T-helper 1 cell treated with Interleukin-12 subunit alpha and Interleukin-12 subunit beta and Interleukin-4 antibody, amounts not matched to agents 30 μg/mL and 1 μg/mL, for 36 hours (primary cell): ENCODE results near the gene GDPGP1.
"Not testable (repeated sequence)": the region's sequence is repeated elsewhere in the genome, so short reads cannot be mapped to it uniquely, and the experiment has no call there.

Source experiments
- H3K27ac Mint-ChIP-seq: one replicate; pipeline ENCODE4 v1.8.0; 2021; ENCODE audit warnings: mild to moderate bottlenecking, mixed read lengths
- H3K27me3 Mint-ChIP-seq: one replicate; pipeline ENCODE4 v1.8.0; 2021; ENCODE audit warnings: low read depth, mixed read lengths
- H3K36me3 Mint-ChIP-seq: one replicate; pipeline ENCODE4 v1.8.0; 2021; ENCODE audit warnings: low read depth, mixed read lengths
- H3K4me1 Mint-ChIP-seq: one replicate; pipeline ENCODE4 v1.8.0; 2021; ENCODE audit warnings: low read depth, mixed read lengths
- H3K4me3 Mint-ChIP-seq: one replicate; pipeline ENCODE4 v1.8.0; 2021; ENCODE audit warnings: mild to moderate bottlenecking, moderate library complexity, mixed read lengths
- H3K9me3 Mint-ChIP-seq: one replicate; pipeline ENCODE4 v1.8.0; 2021; ENCODE audit warnings: mixed read lengths

Gene GDPGP1

DNA sequence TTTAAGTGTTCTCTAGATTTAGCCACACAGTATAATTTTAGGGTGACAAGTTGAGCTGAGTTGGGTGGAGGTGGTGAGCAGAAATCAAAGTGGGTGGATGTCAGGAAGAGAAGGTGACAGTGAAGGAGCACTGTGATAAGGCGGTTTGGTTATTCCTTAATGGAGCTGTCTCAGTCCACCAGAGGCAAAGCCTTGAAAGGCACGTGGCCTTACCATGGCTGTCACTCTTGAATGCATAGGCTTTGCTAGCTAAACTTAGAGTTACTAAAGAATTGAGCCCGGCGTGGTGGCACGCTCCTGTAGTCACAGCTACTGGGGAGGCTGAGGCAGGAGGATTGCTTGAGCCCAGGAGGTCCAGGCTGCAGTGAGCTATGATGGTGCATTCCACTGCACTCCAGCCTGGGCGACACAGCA, 14.8 kb downstream of the GDPGP1 start:
- H3K27ac Mint-ChIP-seq: peak overlapping the region; percentile 8
- no peaks in the 10 kb centered on the region for H3K36me3 Mint-ChIP-seq
- H3K4me3 Mint-ChIP-seq: peak overlapping the region; percentile 32
- no peaks in the 10 kb centered on the region for H3K9me3 Mint-ChIP-seq
- peaks cover 14% of the 10 kb centered on the region for H3K4me1 Mint-ChIP-seq
- peaks cover 8% of the 10 kb centered on the region for H3K27me3 Mint-ChIP-seq

DNA sequence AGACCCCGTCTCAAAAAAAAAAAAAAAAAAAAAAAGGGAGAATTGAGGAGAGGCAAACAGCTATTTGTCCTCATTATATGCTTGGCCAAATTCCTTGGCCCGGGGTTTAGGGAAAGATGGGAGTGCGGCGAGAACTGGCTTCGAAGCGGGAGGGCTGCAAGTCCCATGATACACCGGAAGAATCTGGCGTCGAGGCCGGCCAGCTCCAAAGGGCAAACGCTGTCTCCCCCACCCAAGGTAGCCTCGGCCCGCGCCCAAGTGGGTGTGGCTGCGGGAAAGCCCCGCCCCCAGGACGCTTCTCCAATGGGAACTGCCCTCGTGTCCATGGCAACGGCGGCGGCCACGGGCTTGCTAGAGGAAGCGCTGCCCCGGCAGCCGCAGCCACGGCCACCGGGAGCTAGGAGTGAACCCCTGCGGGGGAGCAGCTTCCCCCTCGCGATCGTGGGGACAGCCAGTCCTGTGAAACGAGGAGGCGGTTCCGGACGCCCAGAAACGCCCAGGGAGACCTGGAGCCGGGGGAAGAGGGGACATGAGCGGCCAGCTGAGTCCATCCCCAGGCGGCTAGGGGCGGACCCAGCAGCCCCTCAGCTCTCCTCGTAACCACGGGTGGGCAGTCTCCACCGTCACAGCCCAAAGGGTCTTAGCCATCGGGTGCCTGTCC, 15.3 kb downstream of the GDPGP1 start, which contains the start of gene TTLL13:
Gene TTLL13 (plus strand): TSS at position 354 of the 661 bp plus-strand sequence. CDS start 1,075 bp downstream, outside the sequence.
- H3K36me3 Mint-ChIP-seq: no peaks in the 10 kb centered on the region
- H3K27ac Mint-ChIP-seq: peak within 1 kb of the TSS; percentile 31
- H3K4me3 Mint-ChIP-seq: peak within 1 kb of the TSS; percentile 71
- H3K9me3 Mint-ChIP-seq: no peaks in the 10 kb centered on the region
- H3K27me3 Mint-ChIP-seq: peaks cover 8% of the 10 kb centered on the region
- peaks cover 14% of the 10 kb centered on the region for H3K4me1 Mint-ChIP-seq

DNA sequence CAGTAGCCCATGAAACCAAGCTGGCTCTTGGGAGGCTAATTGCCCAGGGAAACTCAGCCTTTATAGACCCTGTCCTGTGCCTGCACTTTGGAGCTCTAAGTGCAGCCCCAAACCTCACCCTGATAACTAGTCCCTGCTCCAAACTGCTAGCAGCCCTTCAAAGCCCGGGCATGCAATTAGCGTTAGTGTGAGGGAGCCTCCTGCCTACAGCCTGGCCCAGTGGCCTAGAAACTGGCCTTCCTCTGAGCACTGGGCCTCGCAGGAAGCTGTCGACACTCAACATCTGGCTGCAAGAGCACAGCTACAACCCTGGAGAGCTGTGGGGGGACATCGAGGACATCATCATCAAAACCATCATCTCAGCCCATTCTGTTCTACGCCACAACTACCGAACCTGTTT, 23.8 kb downstream of the GDPGP1 start:
- H3K27ac Mint-ChIP-seq: no peak overlapping the region
- no peaks in the 10 kb centered on the region for H3K9me3 Mint-ChIP-seq
- H3K27me3 Mint-ChIP-seq: no peaks in the 10 kb centered on the region
- H3K36me3 Mint-ChIP-seq: no peaks in the 10 kb centered on the region
- H3K4me1 Mint-ChIP-seq: peaks cover 6% of the 10 kb centered on the region
- H3K4me3 Mint-ChIP-seq: no peak overlapping the region

DNA sequence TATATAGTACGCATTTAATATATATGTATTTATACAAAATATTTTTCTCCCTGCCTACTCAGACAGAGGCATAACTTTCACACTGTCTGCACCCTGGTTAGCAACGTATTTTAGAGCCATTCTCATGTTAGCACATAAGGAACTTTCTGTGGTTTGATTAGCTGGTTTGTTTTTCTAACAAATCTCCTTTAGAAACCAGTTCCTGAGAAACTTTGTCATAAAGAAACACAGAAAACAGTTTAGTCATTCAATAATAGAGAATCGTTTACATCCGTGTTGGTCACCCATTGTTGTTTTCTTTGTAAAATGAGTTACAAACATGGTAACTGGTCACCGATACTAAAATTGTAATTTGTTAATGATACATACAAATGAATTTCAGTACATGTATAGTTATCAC, 25.5 kb downstream of the GDPGP1 start:
- no peak overlapping the region for H3K27ac Mint-ChIP-seq
- H3K36me3 Mint-ChIP-seq: no peaks in the 10 kb centered on the region
- H3K27me3 Mint-ChIP-seq: no peaks in the 10 kb centered on the region
- no peak overlapping the region for H3K4me3 Mint-ChIP-seq
- no peaks in the 10 kb centered on the region for H3K9me3 Mint-ChIP-seq
- peaks cover 12% of the 10 kb centered on the region for H3K4me1 Mint-ChIP-seq

DNA sequence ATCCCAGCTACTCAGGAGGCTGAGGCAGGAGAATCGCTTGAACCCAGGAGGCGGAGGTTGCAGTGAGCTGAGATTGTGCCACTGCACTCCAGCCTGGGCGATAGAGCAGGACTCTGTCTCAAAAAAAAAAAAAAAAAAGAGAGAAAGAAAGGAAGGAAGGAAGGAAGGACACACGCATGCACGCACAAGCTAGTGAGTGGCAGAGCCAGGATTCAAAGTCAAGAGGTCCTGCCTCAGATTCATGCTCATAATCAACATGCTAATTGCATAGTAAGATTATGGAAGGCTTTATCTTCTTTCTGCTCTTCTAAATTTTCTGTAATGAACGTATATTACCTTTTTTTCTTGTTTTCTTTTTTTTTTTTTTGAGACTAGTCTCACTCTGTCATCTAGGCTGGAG, 26.7 kb downstream of the GDPGP1 start:
- not testable (repeated sequence) for H3K27ac Mint-ChIP-seq, H3K36me3 Mint-ChIP-seq, H3K4me3 Mint-ChIP-seq, H3K9me3 Mint-ChIP-seq, H3K27me3 Mint-ChIP-seq
- H3K4me1 Mint-ChIP-seq: peaks cover 18% of the 10 kb centered on the region

DNA sequence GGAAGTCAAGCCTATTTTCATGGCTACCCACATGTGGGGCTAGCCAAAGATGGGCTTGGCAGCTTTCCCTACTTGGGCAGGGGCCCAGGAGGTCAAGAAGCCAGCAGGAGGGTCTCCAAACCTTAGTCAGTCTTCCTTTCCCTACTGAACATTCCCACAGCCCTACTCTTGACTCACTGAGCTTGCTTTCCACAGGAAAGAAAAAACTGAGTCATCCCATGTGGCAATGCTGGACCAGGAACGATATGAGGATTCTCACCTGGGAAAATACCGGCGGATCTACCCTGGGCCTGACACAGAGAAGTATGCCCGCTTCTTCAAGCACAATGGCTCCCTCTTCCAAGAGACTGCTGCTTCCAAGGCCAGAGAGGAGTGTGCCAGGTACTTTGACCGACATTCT, 27.8 kb downstream of the GDPGP1 start:
- Mint-ChIP-seq H3K4me1 (peaks cover 18% of the 10 kb centered on the region), H3K27me3 (no peaks in the 10 kb centered on the region), H3K4me3 (no peak overlapping the region), H3K27ac (no peak overlapping the region), H3K9me3 (no peaks in the 10 kb centered on the region), H3K36me3 (peaks cover 2% of the 10 kb centered on the region)

DNA sequence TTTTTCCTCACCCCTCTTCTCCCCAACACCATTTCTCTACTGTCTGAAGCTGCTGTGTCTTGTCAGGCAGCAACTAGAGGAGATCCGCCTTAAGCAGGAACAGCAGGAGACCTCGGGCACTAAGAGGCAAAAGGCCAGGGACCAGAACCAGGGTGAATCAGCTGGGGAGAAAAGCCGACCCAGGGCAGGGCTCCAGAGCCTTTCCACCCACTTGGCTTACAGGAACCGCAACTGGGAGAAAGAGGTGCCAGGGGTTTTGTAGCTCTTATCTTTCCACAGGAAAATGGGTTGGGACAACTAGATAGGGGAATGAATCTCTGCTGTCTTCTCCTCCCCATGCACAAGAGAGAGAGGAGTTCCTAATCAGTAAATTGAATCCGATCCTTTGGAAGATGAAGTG, 28.4 kb downstream of the GDPGP1 start:
- no peak overlapping the region for H3K4me3 Mint-ChIP-seq
- peaks cover 22% of the 10 kb centered on the region for H3K4me1 Mint-ChIP-seq
- H3K27ac Mint-ChIP-seq: no peak overlapping the region
- peaks cover 2% of the 10 kb centered on the region for H3K36me3 Mint-ChIP-seq
- H3K27me3 Mint-ChIP-seq: no peaks in the 10 kb centered on the region
- no peaks in the 10 kb centered on the region for H3K9me3 Mint-ChIP-seq

DNA sequence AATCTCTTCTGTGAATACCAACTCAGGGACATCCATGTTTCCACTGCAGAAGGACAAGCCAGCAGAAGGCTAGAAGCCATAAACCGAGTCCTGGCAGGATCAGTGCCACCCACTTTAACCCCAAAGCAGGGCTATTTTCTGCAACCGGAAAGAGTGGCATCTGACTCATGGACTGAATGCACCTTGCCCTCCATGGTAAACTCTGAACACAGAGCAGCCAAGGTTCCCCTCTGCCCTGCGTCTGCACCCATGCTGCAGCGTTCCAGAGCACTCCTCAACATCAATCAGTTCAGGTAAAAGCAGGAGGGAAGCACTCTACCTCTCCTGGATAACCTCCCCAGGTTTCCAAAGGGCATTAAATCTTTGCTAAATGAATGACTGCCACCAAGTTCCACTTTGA, 30.7 kb downstream of the GDPGP1 start:
- Mint-ChIP-seq H3K4me3 (peak overlapping the region; percentile 97), H3K4me1 (peaks cover 31% of the 10 kb centered on the region), H3K9me3 (no peaks in the 10 kb centered on the region), H3K27ac (peak overlapping the region; percentile 98), H3K27me3 (no peaks in the 10 kb centered on the region), H3K36me3 (peaks cover 10% of the 10 kb centered on the region)

DNA sequence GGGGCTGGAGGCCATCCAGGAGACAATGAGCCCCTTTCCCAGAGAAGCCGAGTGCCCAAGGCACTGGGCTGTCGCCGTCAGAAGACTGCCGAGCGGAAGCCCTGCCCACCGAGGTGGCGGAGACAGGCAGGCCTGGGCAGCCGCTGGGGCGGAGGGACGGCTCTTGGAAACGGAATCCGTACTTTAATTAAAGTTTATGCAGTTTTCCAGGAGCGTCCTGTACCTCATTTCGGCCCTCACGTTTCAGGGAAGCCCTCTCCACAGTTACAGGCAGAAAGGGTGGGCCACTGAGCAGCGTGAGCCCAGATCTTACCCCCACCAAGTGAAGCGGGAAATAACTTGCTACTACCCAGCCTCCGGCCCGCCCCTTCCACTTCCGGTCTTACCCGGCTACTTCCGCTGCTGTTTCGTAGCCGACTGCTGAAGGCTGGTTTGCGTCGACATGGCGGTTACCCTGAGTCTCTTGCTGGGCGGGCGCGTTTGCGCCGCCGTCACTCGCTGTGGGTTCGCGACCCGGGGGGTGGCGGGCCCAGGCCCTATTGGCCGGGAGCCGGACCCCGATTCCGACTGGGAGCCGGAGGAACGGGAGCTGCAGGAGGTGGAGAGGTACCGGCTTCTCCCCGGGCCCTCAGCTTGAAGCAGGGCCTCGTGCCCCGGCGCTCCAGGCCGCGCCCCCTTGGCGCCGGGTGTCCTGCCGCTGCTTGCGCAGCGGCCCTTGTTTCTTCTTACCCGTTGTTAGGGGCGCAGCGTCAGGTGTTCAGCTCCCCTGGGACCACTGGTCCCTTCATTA, 31.5 kb downstream of the GDPGP1 start, which contains the start of gene NGRN:
Gene NGRN (plus strand): TSS at position 402 of the 790 bp plus-strand sequence. CDS start 41 bp downstream, at position 443.
- H3K27ac Mint-ChIP-seq: peak within 1 kb of the TSS; percentile 98
- peaks cover 17% of the 10 kb centered on the region for H3K36me3 Mint-ChIP-seq
- H3K27me3 Mint-ChIP-seq: no peaks in the 10 kb centered on the region
- H3K4me1 Mint-ChIP-seq: peaks cover 35% of the 10 kb centered on the region
- peak within 1 kb of the TSS; percentile 97 for H3K4me3 Mint-ChIP-seq
- no peaks in the 10 kb centered on the region for H3K9me3 Mint-ChIP-seq

DNA sequence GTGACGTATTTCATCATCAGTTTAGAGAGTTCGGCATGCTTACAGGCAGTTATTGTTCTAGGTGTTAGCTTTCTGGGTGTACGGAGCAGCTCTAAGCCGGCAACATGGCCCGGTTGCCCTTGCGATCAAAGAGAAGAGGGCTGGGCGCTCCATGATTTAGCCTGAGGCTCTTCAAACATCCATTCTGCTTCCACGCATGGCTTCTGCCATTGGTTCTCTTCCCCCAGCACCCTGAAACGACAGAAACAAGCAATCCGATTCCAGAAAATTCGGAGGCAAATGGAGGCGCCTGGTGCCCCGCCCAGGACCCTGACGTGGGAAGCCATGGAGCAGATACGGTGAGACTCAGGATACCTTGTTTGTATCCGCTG, 32.0 kb downstream of the GDPGP1 start:
- peaks cover 37% of the 10 kb centered on the region for H3K4me1 Mint-ChIP-seq
- no peaks in the 10 kb centered on the region for H3K9me3 Mint-ChIP-seq
- H3K36me3 Mint-ChIP-seq: peaks cover 20% of the 10 kb centered on the region
- no peaks in the 10 kb centered on the region for H3K27me3 Mint-ChIP-seq
- H3K27ac Mint-ChIP-seq: peak overlapping the region; percentile 98
- H3K4me3 Mint-ChIP-seq: peak overlapping the region; percentile 97

DNA sequence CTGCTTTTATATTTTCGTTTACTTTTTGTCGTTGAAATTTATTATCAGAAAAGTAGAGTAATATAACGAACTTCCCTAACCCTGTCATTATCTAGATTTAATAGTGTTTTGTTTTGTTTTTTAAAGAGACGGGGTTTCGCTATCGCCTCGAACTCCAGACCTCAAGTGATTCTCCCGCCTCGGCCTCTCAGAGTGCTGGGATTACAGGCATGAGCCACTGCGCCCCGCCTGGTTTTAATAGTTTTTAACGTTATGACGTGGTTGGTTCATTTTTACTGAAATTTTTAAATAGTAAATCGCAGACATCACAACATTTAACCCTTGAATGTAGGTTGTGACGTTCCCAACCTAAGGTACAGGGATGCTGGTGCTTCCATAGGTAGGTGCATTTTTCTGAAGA, 32.5 kb downstream of the GDPGP1 start:
- Mint-ChIP-seq H3K27me3 (no peaks in the 10 kb centered on the region), H3K27ac (peak overlapping the region; percentile 98), H3K9me3 (no peaks in the 10 kb centered on the region), H3K36me3 (peaks cover 23% of the 10 kb centered on the region), H3K4me3 (peak overlapping the region; percentile 97), H3K4me1 (peaks cover 40% of the 10 kb centered on the region)

DNA sequence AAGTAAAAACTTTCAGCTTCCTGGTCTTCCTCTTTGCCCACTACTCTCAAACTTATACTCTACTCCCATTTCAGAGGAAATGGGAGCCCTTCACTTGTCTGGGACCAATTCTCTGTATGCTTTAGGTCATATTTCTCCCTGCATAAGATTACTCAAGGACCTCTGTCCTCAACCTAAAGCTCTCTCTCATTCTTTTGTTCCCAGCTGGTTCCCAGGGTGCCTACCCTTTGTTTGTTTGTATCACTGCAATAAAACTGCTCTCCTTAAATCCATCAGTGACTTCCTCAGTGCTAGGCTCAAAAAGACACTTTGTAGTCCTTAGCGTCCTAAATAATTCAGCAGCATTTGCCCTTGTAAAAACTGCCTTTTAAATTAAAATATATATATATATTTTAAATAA, 34.4 kb downstream of the GDPGP1 start:
- Mint-ChIP-seq H3K27me3 (no peaks in the 10 kb centered on the region), H3K36me3 (peaks cover 26% of the 10 kb centered on the region), H3K27ac (peak overlapping the region; percentile 15), H3K4me3 (peak overlapping the region; percentile 77), H3K9me3 (no peaks in the 10 kb centered on the region), H3K4me1 (peaks cover 46% of the 10 kb centered on the region)

DNA sequence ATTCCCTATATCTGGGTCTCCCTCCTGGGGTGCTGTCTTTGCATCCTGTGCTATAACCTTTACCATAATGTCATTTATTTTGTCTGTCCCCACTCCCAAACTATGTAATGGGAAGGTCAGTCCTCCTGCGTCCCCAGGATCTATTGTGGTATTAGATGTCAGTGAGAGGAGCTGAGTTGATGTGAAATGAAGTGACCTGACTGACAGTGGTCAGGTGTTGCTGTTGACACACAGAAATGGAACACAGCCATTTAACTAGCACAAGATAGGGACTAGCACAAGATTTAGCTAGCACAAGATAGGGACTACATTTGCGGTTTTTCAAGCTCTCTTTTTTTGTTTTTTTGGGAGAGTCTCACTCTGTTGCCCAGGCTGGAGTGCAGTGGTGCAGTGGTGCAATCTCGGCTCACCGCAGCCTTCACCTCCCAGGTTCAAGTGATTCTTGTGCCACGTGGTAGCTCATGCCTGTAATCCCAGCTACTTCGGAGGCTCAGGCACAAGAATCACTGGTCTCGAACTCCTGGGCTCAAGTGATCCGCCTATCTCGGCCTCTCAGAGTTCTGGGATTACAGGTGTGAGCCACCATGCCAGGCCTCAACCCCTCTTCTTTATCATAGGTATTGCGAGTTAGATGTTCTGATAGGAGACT, 36.6 kb downstream of the GDPGP1 start:
- H3K4me1 Mint-ChIP-seq: peaks cover 36% of the 10 kb centered on the region
- H3K27me3 Mint-ChIP-seq: no peaks in the 10 kb centered on the region
- H3K9me3 Mint-ChIP-seq: no peaks in the 10 kb centered on the region
- H3K4me3 Mint-ChIP-seq: no peak overlapping the region
- peaks cover 34% of the 10 kb centered on the region for H3K36me3 Mint-ChIP-seq
- H3K27ac Mint-ChIP-seq: no peak overlapping the region

DNA sequence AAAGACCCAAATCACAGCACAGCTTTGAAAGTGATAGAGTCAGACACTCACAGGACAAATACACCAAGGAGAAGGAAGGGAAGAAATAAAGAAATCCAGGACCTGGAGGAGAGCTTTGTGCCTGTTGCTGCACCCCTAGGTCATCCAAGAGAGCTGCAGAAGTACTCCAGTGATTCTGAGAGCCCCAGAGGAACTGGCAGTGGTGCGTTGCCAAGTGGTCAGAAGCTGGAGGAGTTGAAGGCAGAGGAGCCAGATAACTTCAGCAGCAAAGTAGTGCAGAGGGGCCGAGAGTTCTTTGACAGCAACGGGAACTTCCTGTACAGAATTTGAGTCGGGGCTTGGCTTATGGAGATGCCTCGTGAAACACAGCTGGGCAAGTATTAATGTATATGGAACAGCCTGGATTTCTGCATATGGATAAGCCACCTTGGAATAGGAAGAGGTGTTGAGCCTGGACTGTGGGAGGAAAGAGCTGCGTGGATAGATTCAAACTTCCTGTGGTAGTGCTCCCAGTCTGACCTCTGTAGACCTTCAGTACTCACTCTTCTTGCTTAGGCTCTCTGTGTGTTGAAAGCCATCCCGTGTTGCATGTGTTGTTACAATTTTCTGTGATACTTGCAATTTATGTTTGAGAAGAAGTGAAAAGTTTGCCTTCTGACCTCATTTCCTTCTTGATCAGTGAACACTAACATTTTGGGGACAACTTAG, 37.6 kb downstream of the GDPGP1 start:
- H3K9me3 Mint-ChIP-seq: no peaks in the 10 kb centered on the region
- H3K36me3 Mint-ChIP-seq: peaks cover 34% of the 10 kb centered on the region
- H3K27me3 Mint-ChIP-seq: no peaks in the 10 kb centered on the region
- H3K27ac Mint-ChIP-seq: no peak overlapping the region
- peaks cover 38% of the 10 kb centered on the region for H3K4me1 Mint-ChIP-seq
- no peak overlapping the region for H3K4me3 Mint-ChIP-seq
